Muscle of leg (tissue), 11 donors: ENCODE results near the gene CPNE2. TPM values are rescaled to one million over a fixed set of nuclear protein-coding genes. Genes with fewer than 3 reads are reported as not detected.
A peak's percentile ranks its signal among the peaks of the same experiment; 100 is the strongest.

Source experiments
- DNase-seq: peaks from one replicate; pipeline ENCODE4 v3.0.0; 2013
- H3K27ac ChIP-seq: one replicate; pipeline ENCODE4 v1.5.1; 2013; ENCODE audit warnings: mild to moderate bottlenecking, low read length, control low read depth
- H3K27me3 ChIP-seq: one replicate; pipeline ENCODE4 v1.6.1; 2013; ENCODE audit warnings: low read length; ENCODE audit not compliant: control insufficient read depth, insufficient read depth
- H3K36me3 ChIP-seq: one replicate; pipeline ENCODE4 v1.6.1; 2013; ENCODE audit warnings: low read length; ENCODE audit not compliant: control insufficient read depth, insufficient read depth
- H3K4me1 ChIP-seq: one replicate; pipeline ENCODE4 v1.6.1; 2013; ENCODE audit warnings: low read length; ENCODE audit not compliant: control insufficient read depth, insufficient read depth
- H3K4me3 ChIP-seq: one replicate; pipeline ENCODE4 v1.5.1; 2013; ENCODE audit warnings: low read length, control low read depth
- H3K9me3 ChIP-seq: replicated peaks from 2 replicates; pipeline ENCODE4 v1.6.1; 2013; ENCODE audit warnings: low read depth, low read length; ENCODE audit not compliant: control insufficient read depth
- WGBS: methylation state at CpG from one replicate; pipeline ENCODE4 v1.1.5; 2013; ENCODE audit warnings: missing lambda C conversion rate; ENCODE audit not compliant: insufficient coverage; 5-methylcytosine and 5-hydroxymethylcytosine counted together
- polyA plus RNA-seq, 8 donors: library from polyadenylated mRNA; unstranded; fragments of 120-200 nt; gene quantifications; one replicate each; pipeline versions ENCODE4 v1.2.1 to v1.2.3, GENCODE V29; 2013; ENCODE audit warnings: inconsistent platforms in 1 of 8, low replicate concordance in 1 of 8; ENCODE audit not compliant: insufficient read length in 8 of 8, insufficient read depth in 1 of 8
- total RNA-seq: library from RNA; stranded (reverse); fragments of 120-200 nt; gene quantifications from one replicate; pipeline ENCODE4 v1.2.4, GENCODE V29; 2013

Gene CPNE2
- total and polyA plus RNA-seq, 9 donors, result 14.8 to 34.2 (median 28.2) TPM

- no peak overlapping the region for H3K4me3 ChIP-seq
- no peak overlapping the region for H3K27ac ChIP-seq
- H3K27me3 ChIP-seq, result no peaks in the 10 kb centered on the region
- H3K4me1 ChIP-seq, result peaks cover 8% of the 10 kb centered on the region
- H3K9me3 ChIP-seq, result no peaks in the 10 kb centered on the region
- no peak for DNase-seq
- H3K36me3 ChIP-seq, result peaks cover 3% of the 10 kb centered on the region
- no CpG with 5 or more reads among the region's 3 CpGs for WGBS
Measured at GRCh38 chr16:57191056-57191571, 98.7 kb downstream of the CPNE2 start.

DNA sequence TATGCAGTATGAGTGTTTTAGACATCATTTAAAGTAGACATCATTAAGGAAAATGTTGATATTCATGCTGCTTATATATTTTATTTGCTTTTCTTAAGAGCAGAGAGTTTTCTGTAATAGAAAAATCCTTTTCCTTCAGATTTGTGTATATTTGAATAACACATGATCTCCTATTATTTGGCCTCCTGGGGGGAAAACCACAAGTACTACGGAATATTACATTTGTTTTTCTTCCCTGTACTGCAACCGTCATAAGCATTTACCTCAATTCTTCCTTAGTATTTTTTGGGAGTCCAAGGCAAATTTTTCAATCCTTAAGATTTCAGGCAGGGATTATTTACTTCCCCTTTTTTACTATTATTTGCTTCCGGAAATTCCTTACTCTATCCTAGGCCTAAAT, 99.8 kb downstream of the CPNE2 start:
- peaks cover 3% of the 10 kb centered on the region for H3K36me3 ChIP-seq
- H3K4me3 ChIP-seq, result no peak overlapping the region
- WGBS, result no CpG with 5 or more reads among the region's 3 CpGs
- H3K27ac ChIP-seq, result no peak overlapping the region
- H3K27me3 ChIP-seq, result no peaks in the 10 kb centered on the region
- H3K9me3 ChIP-seq, result no peaks in the 10 kb centered on the region
- peaks cover 6% of the 10 kb centered on the region for H3K4me1 ChIP-seq
- DNase-seq, result no peak

- no peaks in the 10 kb centered on the region for H3K9me3 ChIP-seq
- no peak overlapping the region for H3K27ac ChIP-seq
- no peak overlapping the region for H3K4me3 ChIP-seq
- H3K4me1 ChIP-seq, result no peaks in the 10 kb centered on the region
- DNase-seq, result no peak
- 100% methylated on average over 1 of the region's 7 CpGs for WGBS
- peaks cover 3% of the 10 kb centered on the region for H3K36me3 ChIP-seq
- no peaks in the 10 kb centered on the region for H3K27me3 ChIP-seq
Measured at GRCh38 chr16:57192720-57193486, 100.5 kb downstream of the CPNE2 start.

DNA sequence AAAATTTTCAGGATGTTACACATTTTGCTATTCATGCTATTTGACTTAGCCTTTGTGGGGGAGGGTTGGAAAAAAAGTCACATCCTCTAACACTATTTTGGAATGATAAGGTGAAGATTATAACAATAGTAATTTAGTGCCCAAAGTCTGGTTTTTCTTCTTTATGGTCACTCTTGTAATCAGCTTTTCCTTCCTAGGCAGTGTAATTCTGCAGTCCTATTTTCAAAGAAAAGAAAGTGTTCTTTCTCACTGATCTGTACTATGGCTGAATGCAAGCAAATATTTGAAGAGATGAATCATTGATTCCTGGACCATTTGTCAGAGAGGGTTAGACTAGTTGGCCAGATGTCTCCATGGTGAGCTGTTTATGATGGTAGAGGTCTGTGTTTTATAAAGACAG, 102.1 kb downstream of the CPNE2 start:
- Histone ChIP-seq H3K4me1 (no peaks in the 10 kb centered on the region), H3K27ac (peak overlapping the region; percentile 22)

DNA sequence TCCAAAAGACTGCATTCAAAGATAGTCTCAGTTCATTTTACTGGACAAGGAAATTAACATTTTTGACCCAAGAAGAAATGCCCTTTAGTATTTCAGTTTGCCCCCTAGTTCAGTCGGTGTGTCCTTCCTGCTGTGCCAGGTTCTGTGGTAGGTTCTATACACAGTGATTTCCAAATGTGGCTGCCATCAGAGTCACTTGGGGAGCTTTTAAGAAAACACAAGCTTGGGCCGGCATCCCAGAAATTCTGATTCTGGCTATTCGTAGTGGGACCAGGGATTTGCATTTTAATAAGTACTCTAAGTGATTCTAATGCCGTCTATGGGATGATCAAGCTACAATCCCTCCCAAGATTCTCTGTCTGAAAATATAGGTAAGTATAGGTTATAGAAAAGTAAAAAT, 103.9 kb downstream of the CPNE2 start:
- H3K27me3 ChIP-seq, result no peaks in the 10 kb centered on the region
- no peak for DNase-seq
- no peak overlapping the region for H3K27ac ChIP-seq
- no peaks in the 10 kb centered on the region for H3K4me1 ChIP-seq
- no peaks in the 10 kb centered on the region for H3K9me3 ChIP-seq
- no peak overlapping the region for H3K4me3 ChIP-seq
- no CpG with 5 or more reads among the region's 4 CpGs for WGBS
- H3K36me3 ChIP-seq, result no peaks in the 10 kb centered on the region

More for the DNA sequence above, 102.1 kb downstream of the CPNE2 start:
- Histone ChIP-seq H3K9me3 (no peaks in the 10 kb centered on the region), H3K4me3 (no peak overlapping the region), H3K36me3 (peaks cover 2% of the 10 kb centered on the region), H3K27me3 (no peaks in the 10 kb centered on the region)
- DNase-seq, result peak; percentile 75

DNA sequence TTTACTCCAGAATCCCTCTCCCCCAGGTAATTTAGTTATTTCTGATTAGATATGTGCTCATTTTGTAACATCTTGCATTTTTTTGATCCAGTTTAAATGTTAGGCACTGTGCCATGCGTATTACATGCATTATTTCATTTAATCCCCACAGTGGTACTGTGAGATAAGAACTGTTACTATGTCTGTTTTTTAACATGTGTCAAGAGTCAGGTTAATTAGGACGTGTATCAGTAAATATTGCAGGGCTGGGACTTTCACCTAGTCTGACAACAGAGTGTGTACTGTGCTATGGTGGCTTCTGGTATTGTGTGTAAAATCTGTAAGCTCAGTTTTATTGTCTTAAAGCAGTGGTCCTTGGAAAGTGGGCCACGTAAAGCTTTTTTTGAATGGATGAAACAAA, 104.4 kb downstream of the CPNE2 start:
- H3K27me3 ChIP-seq, result no peaks in the 10 kb centered on the region
- H3K9me3 ChIP-seq, result no peaks in the 10 kb centered on the region
- H3K27ac ChIP-seq, result no peak overlapping the region
- WGBS, result 36% methylated on average over 1 of the region's 3 CpGs
- H3K4me3 ChIP-seq, result no peak overlapping the region
- no peak for DNase-seq
- no peaks in the 10 kb centered on the region for H3K36me3 ChIP-seq
- no peaks in the 10 kb centered on the region for H3K4me1 ChIP-seq

Other genes starting within 250 kb of the CPNE2 start
- gene SLC12A3, start 227.4 kb upstream of the CPNE2 start, total RNA-seq, result 0.04 TPM
- gene SLC12A3, start 227.4 kb upstream of the CPNE2 start, polyA plus RNA-seq, result under 1 TPM in 6 of 8 donors, not detected in 2; 0.03 to 0.07 (median 0.04) TPM
- 41.9 TPM for gene HERPUD1, start 160.4 kb upstream of the CPNE2 start, total RNA-seq
- 10 to 100 TPM; 56.6 to 89.0 (median 63.1) TPM for gene HERPUD1, start 160.4 kb upstream of the CPNE2 start, polyA plus RNA-seq
- gene CETP, start 130.6 kb upstream of the CPNE2 start, total RNA-seq, result 4.7 TPM
- gene CETP, start 130.6 kb upstream of the CPNE2 start, polyA plus RNA-seq, result 1 to 10 TPM; 5.6 to 9.6 (median 7.0) TPM
- gene NLRC5, start 103.0 kb upstream of the CPNE2 start, total RNA-seq, result 3.2 TPM
- gene NLRC5, start 103.0 kb upstream of the CPNE2 start, polyA plus RNA-seq, result 1 to 10 TPM; 3.8 to 5.3 (median 4.4) TPM
- gene PSME3IP1, start 93.5 kb downstream of the CPNE2 start, total RNA-seq, result 40.9 TPM
- 10 to 100 TPM; 54.0 to 64.2 (median 57.9) TPM for gene PSME3IP1, start 93.5 kb downstream of the CPNE2 start, polyA plus RNA-seq
- gene RSPRY1, start 93.7 kb downstream of the CPNE2 start, total RNA-seq, result 30.1 TPM
- 10 to 100 TPM; 18.9 to 33.6 (median 24.0) TPM for gene RSPRY1, start 93.7 kb downstream of the CPNE2 start, polyA plus RNA-seq
- gene ARL2BP, start 152.7 kb downstream of the CPNE2 start, total RNA-seq, result 43.5 TPM
- gene ARL2BP, start 152.7 kb downstream of the CPNE2 start, polyA plus RNA-seq, result 10 to 100 TPM; 38.4 to 59.4 (median 46.2) TPM
- gene PLLP, start 192.1 kb downstream of the CPNE2 start, total RNA-seq, result 0.40 TPM
- 1 to 10 TPM; 1.0 to 9.6 (median 2.1) TPM for gene PLLP, start 192.1 kb downstream of the CPNE2 start, polyA plus RNA-seq